KG1 (cell line): ENCODE results near the gene ENTHD1.

Experiments
- DNase-seq: peaks from one replicate; lab custom pipeline; 2025; lab: John Stamatoyannopoulos, UW

ENTHD1 gene

GRCh38 chr22:39893526-39893925 is at the start of gene ENTHD1:
ENTHD1 (minus strand) TSS chr22:39893760; CDS start chr22:39887748, 6,012 bp downstream.
- no peak for DNase-seq

- DNase-seq, result no peak
These were observed 49.8 kb upstream of the ENTHD1 start for GRCh38 chr22:39943337-39943736.

- no peak for DNase-seq
These were observed 49.1 kb upstream of the ENTHD1 start for GRCh38 chr22:39942439-39943230.

- DNase-seq, result no peak
These were observed 48.0 kb upstream of the ENTHD1 start for GRCh38 chr22:39941601-39942000.

- no peak for DNase-seq
These were observed 47.3 kb upstream of the ENTHD1 start for GRCh38 chr22:39940757-39941305.

- no peak for DNase-seq
These were observed 46.3 kb upstream of the ENTHD1 start for GRCh38 chr22:39939830-39940229.

- DNase-seq, result no peak
These were observed 45.0 kb upstream of the ENTHD1 start for GRCh38 chr22:39938509-39939111.

- DNase-seq, result no peak
These were observed 44.3 kb upstream of the ENTHD1 start for GRCh38 chr22:39937906-39938305.

- no peak for DNase-seq
These were observed 43.1 kb upstream of the ENTHD1 start for GRCh38 chr22:39936523-39937145.

GRCh38 chr22:39935612-39936011 is 42.1 kb upstream of the ENTHD1 start:
- no peak for DNase-seq

GRCh38 chr22:39935116-39935515 is 41.6 kb upstream of the ENTHD1 start:
- no peak for DNase-seq

- no peak for DNase-seq
These were observed 40.2 kb upstream of the ENTHD1 start for GRCh38 chr22:39933741-39934140.

GRCh38 chr22:39932918-39933649 is 39.5 kb upstream of the ENTHD1 start:
- no peak for DNase-seq

- DNase-seq, result no peak
These were observed 38.6 kb upstream of the ENTHD1 start for GRCh38 chr22:39932166-39932565.

- DNase-seq, result no peak
These were observed 37.7 kb upstream of the ENTHD1 start for GRCh38 chr22:39931251-39931650.

- no peak for DNase-seq
These were observed 35.3 kb upstream of the ENTHD1 start for GRCh38 chr22:39928536-39929520.

- DNase-seq, result no peak
These were observed 34.0 kb upstream of the ENTHD1 start for GRCh38 chr22:39927544-39927943.

- DNase-seq, result no peak
These were observed 33.2 kb upstream of the ENTHD1 start for GRCh38 chr22:39926753-39927152.

- no peak for DNase-seq
These were observed 32.5 kb upstream of the ENTHD1 start for GRCh38 chr22:39925909-39926679.

- DNase-seq, result no peak
These were observed 31.7 kb upstream of the ENTHD1 start for GRCh38 chr22:39925273-39925672.
